ENCODE results near the gene PCBP3.

DNA sequence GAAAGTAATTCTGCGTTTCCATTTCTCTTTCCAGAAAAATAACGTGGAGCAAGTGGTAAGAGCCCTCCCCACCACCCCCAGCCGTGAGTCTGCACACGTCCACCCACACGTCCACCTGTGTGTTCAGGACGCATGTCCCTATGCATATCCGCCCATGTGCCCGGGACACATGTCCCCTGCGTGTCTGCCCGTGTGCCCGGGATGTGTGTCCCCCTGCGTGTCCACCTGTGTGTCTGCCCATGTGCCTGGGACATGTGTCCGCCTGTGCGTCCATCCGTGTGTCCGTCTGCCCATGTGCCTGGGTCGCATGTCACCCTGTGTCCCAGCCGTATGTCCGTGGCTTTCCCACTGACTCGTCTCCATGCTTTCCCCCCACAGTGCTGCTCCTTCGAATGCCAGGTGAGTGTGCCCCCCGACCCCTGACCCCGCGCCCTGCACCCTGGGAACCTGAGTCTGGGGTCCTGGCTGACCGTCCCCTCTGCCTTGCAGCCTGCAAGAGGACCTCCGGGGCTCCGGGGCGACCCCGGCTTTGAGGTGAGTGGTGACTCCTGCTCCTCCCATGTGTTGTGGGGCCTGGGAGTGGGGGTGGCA, 343.7 kb downstream of the PCBP3 start:
- no peak for TF ChIP-seq EZH2 (IDR thresholded peaks at IDR 0.05; ENCODE audit: borderline replicate concordance, low read depth, low read length, severe bottlenecking)
- no peak for TF ChIP-seq POLR2A (IDR thresholded peaks at IDR 0.05; ENCODE audit: low read depth, low read length)
- TF ChIP-seq, protein P1, sequence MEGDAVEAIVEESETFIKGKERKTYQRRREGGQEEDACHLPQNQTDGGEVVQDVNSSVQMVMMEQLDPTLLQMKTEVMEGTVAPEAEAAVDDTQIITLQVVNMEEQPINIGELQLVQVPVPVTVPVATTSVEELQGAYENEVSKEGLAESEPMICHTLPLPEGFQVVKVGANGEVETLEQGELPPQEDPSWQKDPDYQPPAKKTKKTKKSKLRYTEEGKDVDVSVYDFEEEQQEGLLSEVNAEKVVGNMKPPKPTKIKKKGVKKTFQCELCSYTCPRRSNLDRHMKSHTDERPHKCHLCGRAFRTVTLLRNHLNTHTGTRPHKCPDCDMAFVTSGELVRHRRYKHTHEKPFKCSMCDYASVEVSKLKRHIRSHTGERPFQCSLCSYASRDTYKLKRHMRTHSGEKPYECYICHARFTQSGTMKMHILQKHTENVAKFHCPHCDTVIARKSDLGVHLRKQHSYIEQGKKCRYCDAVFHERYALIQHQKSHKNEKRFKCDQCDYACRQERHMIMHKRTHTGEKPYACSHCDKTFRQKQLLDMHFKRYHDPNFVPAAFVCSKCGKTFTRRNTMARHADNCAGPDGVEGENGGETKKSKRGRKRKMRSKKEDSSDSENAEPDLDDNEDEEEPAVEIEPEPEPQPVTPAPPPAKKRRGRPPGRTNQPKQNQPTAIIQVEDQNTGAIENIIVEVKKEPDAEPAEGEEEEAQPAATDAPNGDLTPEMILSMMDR (IDR thresholded peaks at IDR 0.05; ENCODE audit: extremely low read depth in 1 of 2, insufficient read depth in 1 of 2, low read depth in 1 of 2, low read length in 2 of 2): no peak
- no peak for TF ChIP-seq POLR2AphosphoS5 (IDR thresholded peaks at IDR 0.05; ENCODE audit: insufficient read depth, low read depth, low read length)
- no peak for TF ChIP-seq MYC (IDR thresholded peaks at IDR 0.05; ENCODE audit: low read depth, low read length)
- no peak for TF ChIP-seq JUN (IDR thresholded peaks at IDR 0.05; ENCODE audit: borderline replicate concordance, insufficient read depth, insufficient read length, low read depth)
- TF ChIP-seq, protein P2, sequence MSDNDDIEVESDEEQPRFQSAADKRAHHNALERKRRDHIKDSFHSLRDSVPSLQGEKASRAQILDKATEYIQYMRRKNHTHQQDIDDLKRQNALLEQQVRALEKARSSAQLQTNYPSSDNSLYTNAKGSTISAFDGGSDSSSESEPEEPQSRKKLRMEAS (IDR thresholded peaks at IDR 0.05; ENCODE audit: insufficient read depth, insufficient read length): no peak
- TF ChIP-seq GATA2 (IDR thresholded peaks at IDR 0.05; ENCODE audit: insufficient read depth, insufficient read length, low read depth, low read length): no peak

All from endothelial cell of umbilical vein (primary cell).